Measurements from ENCODE around the gene NRSN2. TPM values are rescaled to one million over a fixed set of nuclear protein-coding genes. Genes with fewer than 3 reads are reported as not detected.
A peak's percentile ranks its signal among the peaks of the same experiment; 100 is the strongest.

The NRSN2 gene
- total and polyA plus RNA-seq, 3 donors from 2014 or later = 49.4 to 79.0 (median 62.4) TPM

GRCh38 chr20:313402-313801, 33.5 kb upstream of the NRSN2 start:
- no peak for DNase-seq
- H3K27ac ChIP-seq = no peak overlapping the region

DNA sequence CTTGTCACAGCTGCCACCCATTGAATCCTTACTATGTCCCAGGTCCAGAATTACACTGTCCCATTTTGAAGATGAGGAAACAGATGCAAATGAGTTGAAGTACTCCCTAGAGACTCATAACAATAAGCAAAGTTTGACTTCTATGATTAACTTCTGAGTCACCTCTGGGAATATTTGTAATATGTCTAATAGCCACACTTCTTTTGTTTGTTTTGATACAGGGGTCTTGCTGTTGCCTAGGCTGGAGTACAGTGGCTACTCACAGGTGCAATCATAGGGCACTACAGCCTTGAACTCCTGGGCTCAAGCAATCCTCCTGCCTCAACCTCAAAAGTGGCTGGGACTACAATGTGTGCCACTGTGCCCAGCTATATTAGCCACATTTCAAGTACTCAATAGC, 33.0 kb upstream of the NRSN2 start:
- no peak for TF ChIP-seq POLR2A (IDR thresholded peaks at IDR 0.05)
- TF ChIP-seq, protein P1, sequence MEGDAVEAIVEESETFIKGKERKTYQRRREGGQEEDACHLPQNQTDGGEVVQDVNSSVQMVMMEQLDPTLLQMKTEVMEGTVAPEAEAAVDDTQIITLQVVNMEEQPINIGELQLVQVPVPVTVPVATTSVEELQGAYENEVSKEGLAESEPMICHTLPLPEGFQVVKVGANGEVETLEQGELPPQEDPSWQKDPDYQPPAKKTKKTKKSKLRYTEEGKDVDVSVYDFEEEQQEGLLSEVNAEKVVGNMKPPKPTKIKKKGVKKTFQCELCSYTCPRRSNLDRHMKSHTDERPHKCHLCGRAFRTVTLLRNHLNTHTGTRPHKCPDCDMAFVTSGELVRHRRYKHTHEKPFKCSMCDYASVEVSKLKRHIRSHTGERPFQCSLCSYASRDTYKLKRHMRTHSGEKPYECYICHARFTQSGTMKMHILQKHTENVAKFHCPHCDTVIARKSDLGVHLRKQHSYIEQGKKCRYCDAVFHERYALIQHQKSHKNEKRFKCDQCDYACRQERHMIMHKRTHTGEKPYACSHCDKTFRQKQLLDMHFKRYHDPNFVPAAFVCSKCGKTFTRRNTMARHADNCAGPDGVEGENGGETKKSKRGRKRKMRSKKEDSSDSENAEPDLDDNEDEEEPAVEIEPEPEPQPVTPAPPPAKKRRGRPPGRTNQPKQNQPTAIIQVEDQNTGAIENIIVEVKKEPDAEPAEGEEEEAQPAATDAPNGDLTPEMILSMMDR (IDR thresholded peaks at IDR 0.05) = no peak
- H3K36me3 ChIP-seq (ENCODE audit: low read depth, missing control alignments) = no peaks in the 10 kb centered on the region
- H3K9me3 ChIP-seq = no peaks in the 10 kb centered on the region
- intact Hi-C loops (cut with DNase I; ENCODE audit: low total_unique reads) = no loop called here
- peaks cover 4% of the 10 kb centered on the region for H3K4me1 ChIP-seq
- H3K27me3 ChIP-seq = no peaks in the 10 kb centered on the region
- DNase-seq = no peak
- no peak overlapping the region for H3K4me3 ChIP-seq
- no peak overlapping the region for H3K27ac ChIP-seq

More at GRCh38 chr20:313402-313801, 33.5 kb upstream of the NRSN2 start:
- intact Hi-C loops (cut with DNase I; ENCODE audit: low total_unique reads) = no loop called here
- TF ChIP-seq POLR2A (IDR thresholded peaks at IDR 0.05) = no peak
- TF ChIP-seq, protein P1 (IDR thresholded peaks at IDR 0.05) = no peak
- Histone ChIP-seq H3K9me3 (no peaks in the 10 kb centered on the region), H3K4me1 (peaks cover 4% of the 10 kb centered on the region), H3K4me3 (no peak overlapping the region), H3K27me3 (no peaks in the 10 kb centered on the region), H3K36me3 (ENCODE audit: low read depth, missing control alignments) (no peaks in the 10 kb centered on the region)
- WGBS, 2 donors = 88 to 92% methylated on average over 5 of the region's 5 CpGs

DNA sequence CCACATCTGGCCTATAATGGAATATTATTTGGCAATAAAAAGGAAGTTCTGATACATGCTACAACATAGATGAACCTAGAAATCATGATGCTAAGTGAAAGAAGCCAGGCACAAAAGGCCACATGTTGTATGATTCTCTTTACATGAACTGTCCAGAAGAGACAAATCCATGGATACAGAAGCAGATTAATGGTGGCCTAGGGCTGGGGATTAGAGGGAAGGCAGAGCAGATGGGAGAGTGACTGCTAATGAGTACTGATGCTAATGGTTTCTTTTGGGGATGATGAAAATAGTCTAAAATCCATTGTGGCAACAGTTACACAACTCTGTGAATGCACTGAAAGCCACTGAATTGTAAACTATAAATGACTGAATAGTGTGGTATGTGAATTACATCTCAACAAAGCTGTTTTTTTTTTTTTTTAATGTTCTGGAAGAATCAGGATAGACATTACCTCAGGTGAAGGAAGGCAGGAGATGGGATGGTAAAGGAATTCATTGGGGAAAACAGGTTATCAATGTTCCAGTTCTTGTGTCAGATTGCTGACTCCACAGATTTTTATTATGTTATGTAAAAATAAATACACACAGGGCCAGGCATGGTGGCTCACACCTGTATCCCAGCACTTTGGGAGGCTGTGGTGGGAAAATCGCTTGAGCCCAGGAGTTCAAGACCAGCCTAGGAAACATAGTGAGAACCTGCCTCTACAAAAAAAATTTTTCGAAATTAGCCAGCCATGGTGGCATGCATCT, 30.4 kb upstream of the NRSN2 start:
- intact Hi-C loops (cut with DNase I; ENCODE audit: low total_unique reads) = no loop called here
- Histone ChIP-seq H3K27me3 (no peaks in the 10 kb centered on the region), H3K36me3 (ENCODE audit: low read depth, missing control alignments) (no peaks in the 10 kb centered on the region), H3K9me3 (no peaks in the 10 kb centered on the region), H3K4me1 (no peaks in the 10 kb centered on the region), H3K27ac (no peak overlapping the region), H3K4me3 (no peak overlapping the region)
- no peak for TF ChIP-seq POLR2A (IDR thresholded peaks at IDR 0.05)
- TF ChIP-seq, protein P1 (IDR thresholded peaks at IDR 0.05) = no peak
- DNase-seq = no peak
- 90 to 94% methylated on average over 2 of the region's 2 CpGs for WGBS, 2 donors

GRCh38 chr20:324177-325044, 22.5 kb upstream of the NRSN2 start:
- Histone ChIP-seq H3K4me1 (peaks cover 29% of the 10 kb centered on the region), H3K27ac (peak overlapping the region; percentile 66 to 97), H3K36me3 (ENCODE audit: low read depth, missing control alignments) (no peaks in the 10 kb centered on the region), H3K4me3 (peak overlapping the region; percentile 79 to 80), H3K9me3 (no peaks in the 10 kb centered on the region), H3K27me3 (no peaks in the 10 kb centered on the region)
- peak; percentile 92 for DNase-seq
- WGBS, 2 donors = 0% methylated on average over 24 to 69 of the region's 69 CpGs
- no peak for TF ChIP-seq POLR2A (IDR thresholded peaks at IDR 0.05)
- TF ChIP-seq, protein P1 (IDR thresholded peaks at IDR 0.05) = no peak
- intact Hi-C loops (cut with DNase I; ENCODE audit: low total_unique reads) = loop anchor here (10.0 kb wide), 1 partner anchor 50 kb away; no protein-coding TSS in a partner anchor
